K562 (cell line): Measurements from ENCODE around the gene CD4. TPM values are rescaled to one million over a fixed set of nuclear protein-coding genes. Genes with fewer than 3 reads are reported as not detected.

Source experiments
- ATAC-seq: fragments of 200-7000 bp; cut with Tn5 transposase; 3 replicates; pipeline ENCODE4 v1.9.1; 2020; ENCODE audit warnings: moderate library complexity
- BruUV-seq: library from RNA; stranded (reverse); fragments of 400-500 nt; replicated peaks from 2 replicates; lab custom pipeline; 2021; lab: Mats Ljungman, UMichigan
- CTCF ChIA-PET: fragments of 300-600 bp; formaldehyde crosslinking; extraction: SDS; loops from one replicate; lab custom pipeline; 2021; ENCODE audit warnings: low intra/inter-chr PET ratio; lab: Yijun Ruan, JAX
- POLR2A ChIA-PET: fragments of 300-600, 350-650 bp; sonication (Branson Sonifier 250); formaldehyde crosslinking; extraction: SDS; loops from one replicate; lab custom pipeline; 2021; ENCODE audit warnings: antibody characterized with exemption, inconsistent platforms; lab: Yijun Ruan, JAX
- DNase-seq, 4 experiments: peaks; one replicate each; pipeline versions ENCODE4 v3.0.0 to v3.0.0-alpha.2; 2011 to 2018; ENCODE audit warnings: low spot score in 3 of 4, mixed read lengths in 3 of 4; ENCODE audit errors: extremely low read depth in 1 of 4
- FAIRE-seq: peaks from 2 replicates; lab custom pipeline; 2011; peaks lifted over from hg19 to GRCh38; lab: Jason Lieb, UNC
- H2AFZ ChIP-seq: 2 replicates; pipeline ENCODE4 v1.6.0; 2011; ENCODE audit warnings: low read depth, low read length, control low read depth, inconsistent platforms
- H3K27ac ChIP-seq: fragments of 200-600 bp; 3 replicates; pipeline ENCODE4 v1.8.0; 2011; ENCODE audit warnings: low read depth, mild to moderate bottlenecking, control low read depth, inconsistent platforms, low read length, moderate library complexity, mixed read lengths; ENCODE audit errors: extremely low read depth
- H3K27me3 ChIP-seq, 2 experiments: fragments of 300-600 bp in 1 of 2; 2 replicates in 1 of 2; 3 replicates in 1 of 2; pipeline versions ENCODE4 v1.6.0 to v1.8.0; 2011; ENCODE audit warnings: inconsistent platforms in 2 of 2, low read length in 2 of 2, mild to moderate bottlenecking in 1 of 2, mixed read lengths in 1 of 2, moderate library complexity in 1 of 2; ENCODE audit not compliant: control insufficient read depth in 2 of 2, insufficient read depth in 2 of 2
- H3K36me3 ChIP-seq: fragments of 300-600 bp; 3 replicates; pipeline ENCODE4 v1.8.0; 2011; ENCODE audit warnings: mild to moderate bottlenecking, low read length, inconsistent platforms; ENCODE audit not compliant: control insufficient read depth, insufficient read depth
- H3K4me1 ChIP-seq, 2 experiments: fragments of 200-600 bp in 1 of 2; replicated peaks in 1 of 2; 2 replicates in 1 of 2; 3 replicates in 1 of 2; pipeline versions ENCODE4 v1.5.1 to v1.8.0; 2011; ENCODE audit warnings: inconsistent platforms in 2 of 2, low read length in 2 of 2, mild to moderate bottlenecking in 1 of 2, mixed read lengths in 1 of 2, moderate library complexity in 1 of 2; ENCODE audit not compliant: control insufficient read depth in 2 of 2, insufficient read depth in 2 of 2
- H3K4me2 ChIP-seq: 2 replicates; pipeline ENCODE4 v1.6.1; 2011; ENCODE audit warnings: low read length, control low read depth, inconsistent platforms, mixed read lengths; ENCODE audit not compliant: insufficient read depth
- H3K4me3 ChIP-seq: fragments of 200-600 bp; sonication (generic), shearing (Covaris generic); 2 replicates; pipeline ENCODE4 v1.5.1; 2016; ENCODE audit warnings: control low read depth, inconsistent platforms
- H3K79me2 ChIP-seq: fragments of 200-600 bp; 3 replicates; pipeline ENCODE4 v1.8.0; 2011; ENCODE audit warnings: low read length, inconsistent platforms; ENCODE audit not compliant: control insufficient read depth, insufficient read depth
- H3K9ac ChIP-seq, 2 experiments: 2 replicates each; pipeline versions ENCODE4 v1.6.0 to v1.6.1; 2011; ENCODE audit warnings: low read depth in 2 of 2, low read length in 2 of 2, control low read depth in 1 of 2, inconsistent platforms in 1 of 2, mild to moderate bottlenecking in 1 of 2, mixed read lengths in 1 of 2; ENCODE audit not compliant: insufficient read depth in 1 of 2
- H3K9me1 ChIP-seq: one replicate; pipeline ENCODE4 v1.6.0; 2011; ENCODE audit warnings: inconsistent platforms, mild to moderate bottlenecking, low read length, moderate library complexity; ENCODE audit not compliant: control insufficient read depth, insufficient read depth
- H3K9me3 ChIP-seq: replicated peaks from 2 replicates; pipeline ENCODE4 v1.5.1; 2011; ENCODE audit warnings: low read depth, low read length, inconsistent platforms; ENCODE audit not compliant: control insufficient read depth, insufficient read depth
- H4K20me1 ChIP-seq: replicated peaks from 2 replicates; pipeline ENCODE4 v1.6.1; 2011; ENCODE audit warnings: low read length, inconsistent platforms, mixed read lengths; ENCODE audit not compliant: control insufficient read depth, insufficient read depth
- ETV1 ChIP-seq: fragments of 450-650 bp; conservative IDR thresholded peaks from 2 replicates; pipeline ENCODE4 v1.6.1; 2016; ENCODE audit warnings: missing genetic modification characterization, control low read depth, low read depth, missing compliant biosample characterization
- FUS ChIP-seq: fragments of 200-400 bp; formaldehyde crosslinking; optimal IDR thresholded peaks from 2 replicates; pipeline ENCODE3; 2017; ENCODE audit warnings: low read depth, low read length
- MBD2 ChIP-seq: sonication (generic); IDR thresholded peaks from 2 replicates; pipeline ENCODE4 v1.6.1; 2016; ENCODE audit warnings: low read depth, borderline replicate concordance
- NONO ChIP-seq, 2 experiments: fragments of 200-400 bp in 1 of 2; fragments of 450-650 bp in 1 of 2; formaldehyde crosslinking in 1 of 2; IDR thresholded peaks; 2 replicates each; pipeline ENCODE4 v1.6.1; 2017; ENCODE audit warnings: low read depth in 2 of 2, mild to moderate bottlenecking in 2 of 2, moderate library complexity in 2 of 2, low read length in 1 of 2
- PURB ChIP-seq: sonication (generic); formaldehyde crosslinking; IDR thresholded peaks from 2 replicates; pipeline ENCODE4 v1.9.0; 2021; ENCODE audit warnings: low read depth, mild to moderate bottlenecking, missing genetic modification reagents
- RBM25 ChIP-seq: fragments of 200-400 bp; formaldehyde crosslinking; IDR thresholded peaks from 2 replicates; pipeline ENCODE4 v1.6.1; 2018; ENCODE audit warnings: low read length, low read depth, moderate library complexity; ENCODE audit not compliant: severe bottlenecking
- RERE ChIP-seq: sonication (generic); formaldehyde crosslinking; IDR thresholded peaks from 2 replicates; pipeline ENCODE4 v1.8.0; 2023; ENCODE audit warnings: missing genetic modification reagents, mild to moderate bottlenecking, borderline replicate concordance
- SAP30 ChIP-seq: fragments of 200-600 bp; sonication (generic); IDR thresholded peaks from 2 replicates; pipeline ENCODE4 v1.6.1; 2012; ENCODE audit warnings: borderline replicate concordance, low read depth, mild to moderate bottlenecking, moderate library complexity, low read length, control low read depth, inconsistent platforms; ENCODE audit not compliant: insufficient read depth, poor library complexity, severe bottlenecking
- ZNF239 ChIP-seq: fragments of 250-450 bp; sonication (Bioruptor Pico); IDR thresholded peaks from 2 replicates; pipeline ENCODE4 v1.4.0; 2020; ENCODE audit warnings: mild to moderate bottlenecking
- ZNF518B ChIP-seq: fragments of 250-450 bp; sonication (Bioruptor Pico); IDR thresholded peaks from 2 replicates; pipeline ENCODE4 v1.5.0; 2021; ENCODE audit warnings: mild to moderate bottlenecking, moderate library complexity
- WGBS: fragments of 100-300 bp; shearing (Covaris generic); methylation state at CpG from one replicate; pipeline ENCODE4 v1.1.6; 2016; ENCODE audit warnings: low coverage, mixed read lengths; ENCODE audit not compliant: insufficient coverage; ENCODE audit errors: missing lambda C conversion rate; 5-methylcytosine and 5-hydroxymethylcytosine counted together
- in situ Hi-C: fragments of 300-500 bp; cut with MboI; formaldehyde crosslinking; loops from 4 replicates; pipeline ENCODE4 v1.15.0; 2018; ENCODE audit warnings: inconsistent platforms, mixed read lengths
- intact Hi-C: fragments of 100-400 bp; cut with micrococcal nuclease; formaldehyde crosslinking; loops from 2 replicates; pipeline ENCODE4 v1.14.2; 2022
- polyA plus RNA-seq, 8 experiments: library from polyadenylated mRNA; depleted of rRNA in 4 of 8; stranded (reverse) in 5 of 8; unstranded in 3 of 8; fragments of >200 nt; fragmentation: Nextera tagmentation in 2 of 8; fragmentation: Illumina TruSeq in 1 of 8; extraction: Ambion mirVana in 2 of 8; extraction: Trizol in 1 of 8; gene quantifications; 2 replicates each; pipeline versions ENCODE4 v1.2.1 to v1.2.3, GENCODE V29; 2011 to 2014; ENCODE audit warnings: inconsistent platforms in 1 of 8, missing spikeins in 1 of 8
- total RNA-seq, 7 experiments: library from RNA; depleted of rRNA in 6 of 7; stranded (reverse); fragments of >200 nt in 6 of 7; fragmentation: Illumina TruSeq in 2 of 7; extraction: Trizol in 2 of 7; gene quantifications; 2 replicates each; pipeline versions ENCODE4 v1.2.1 to v1.2.3, GENCODE V29; 2011 to 2021; ENCODE audit warnings: low replicate concordance in 1 of 7
- TF ChIP-seq, protein P1 (sequence below), 3 experiments: IDR thresholded peaks in 2 of 3; conservative IDR thresholded peaks in 1 of 3; 2 replicates each; pipeline ENCODE4 v1.5.1; 2011 to 2012; ENCODE audit warnings: low read length in 3 of 3, mild to moderate bottlenecking in 3 of 3, control low read depth in 2 of 3, improper control_type of control experiment in 1 of 3, inconsistent platforms in 1 of 3, low read depth in 1 of 3, mixed read lengths in 1 of 3, moderate library complexity in 1 of 3; ENCODE audit not compliant: insufficient read depth in 2 of 3

CD4 gene
- total and polyA plus RNA-seq, 9 of the 15 experiments (the other 6 are each of a cell fraction or from before 2014, with no cell fraction given) = 0.06 to 0.27 (median 0.09) TPM; not detected in 5

- Histone ChIP-seq H3K36me3 (peaks cover 88% of the 10 kb centered on the region), H3K4me1 (peaks cover 5 to 6% of the 10 kb centered on the region in 2 experiments; a peak in 4 of 5 replicates), H2AFZ (no peak overlapping the region), H3K4me3 (no peak overlapping the region), H3K9me1 (no peaks in the 10 kb centered on the region), H3K27ac (no peak overlapping the region), H3K4me2 (no peak overlapping the region), H3K79me2 (no peaks in the 10 kb centered on the region), H3K9me3 (no peaks in the 10 kb centered on the region), H4K20me1 (no peaks in the 10 kb centered on the region), H3K27me3 (no peaks in the 10 kb centered on the region), H3K9ac (no peak overlapping the region)
- intact Hi-C loops = no loop called here
- FAIRE-seq (no peak), DNase-seq (no peak), ATAC-seq (no peak)
- in situ Hi-C loops = no loop called here
- CTCF ChIA-PET = no interaction called here
- POLR2A ChIA-PET = interaction anchor here (1.3 kb wide), 1 partner anchor 9 kb away, joined by 10 read pairs; the partner anchor contains the start of gene USP5
- 89% methylated on average over 7 of the region's 9 CpGs for WGBS
- no TSS peak for BruUV-seq
- TF ChIP-seq ETV1 (tag) (no peak), MBD2 (no peak), RBM25 (no peak), RERE (CRISPR knock-in tag) (no peak), FUS (no peak), SAP30 (no peak), ZNF239 (CRISPR knock-in tag) (no peak), NONO (IDR thresholded peaks at IDR 0.05; ENCODE audit: low read depth in 2 of 2, low read length in 1 of 2) (no peak), PURB (CRISPR knock-in tag) (no peak), ZNF518B (CRISPR knock-in tag) (no peak)
- TF ChIP-seq, protein P1, sequence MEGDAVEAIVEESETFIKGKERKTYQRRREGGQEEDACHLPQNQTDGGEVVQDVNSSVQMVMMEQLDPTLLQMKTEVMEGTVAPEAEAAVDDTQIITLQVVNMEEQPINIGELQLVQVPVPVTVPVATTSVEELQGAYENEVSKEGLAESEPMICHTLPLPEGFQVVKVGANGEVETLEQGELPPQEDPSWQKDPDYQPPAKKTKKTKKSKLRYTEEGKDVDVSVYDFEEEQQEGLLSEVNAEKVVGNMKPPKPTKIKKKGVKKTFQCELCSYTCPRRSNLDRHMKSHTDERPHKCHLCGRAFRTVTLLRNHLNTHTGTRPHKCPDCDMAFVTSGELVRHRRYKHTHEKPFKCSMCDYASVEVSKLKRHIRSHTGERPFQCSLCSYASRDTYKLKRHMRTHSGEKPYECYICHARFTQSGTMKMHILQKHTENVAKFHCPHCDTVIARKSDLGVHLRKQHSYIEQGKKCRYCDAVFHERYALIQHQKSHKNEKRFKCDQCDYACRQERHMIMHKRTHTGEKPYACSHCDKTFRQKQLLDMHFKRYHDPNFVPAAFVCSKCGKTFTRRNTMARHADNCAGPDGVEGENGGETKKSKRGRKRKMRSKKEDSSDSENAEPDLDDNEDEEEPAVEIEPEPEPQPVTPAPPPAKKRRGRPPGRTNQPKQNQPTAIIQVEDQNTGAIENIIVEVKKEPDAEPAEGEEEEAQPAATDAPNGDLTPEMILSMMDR (IDR thresholded peaks at IDR 0.05 in 2 of 3, conservative IDR thresholded peaks at IDR 0.05 in 1 of 3; ENCODE audit: insufficient read depth in 2 of 3, low read depth in 1 of 3, low read length in 3 of 3) = no peak
These were observed 72.1 kb downstream of the CD4 start for GRCh38 chr12:6861391-6861790.
